OCI-LY3 (cell line): ENCODE data around the gene MYT1.

Experiments used
- CTCF ChIP-seq: fragments of 200-600, 300-600 bp; sonication (generic); IDR thresholded peaks from 2 replicates; pipeline ENCODE4 v1.5.1; 2014; ENCODE audit warnings: antibody characterized with exemption, low read length, low read depth
- EZH2phosphoT487 ChIP-seq: fragments of 200-600 bp; shearing (Covaris generic); IDR thresholded peaks from 2 replicates; pipeline ENCODE4 v1.6.1; 2018; ENCODE audit warnings: antibody characterized with exemption, mixed run types, low read depth

- TF ChIP-seq CTCF (no peak), EZH2phosphoT487 (no peak)
Observed at GRCh38 chr20:64173116-64173515, 8.9 kb downstream of the MYT1 start.
